Progenitor cell of endocrine pancreas (in vitro differentiated cells): ENCODE data around the gene COLEC12. TPM values are rescaled to one million over a fixed set of nuclear protein-coding genes. Genes with fewer than 3 reads are reported as not detected.

ENCODE experiments used
- DNase-seq: peaks from one replicate; pipeline ENCODE4 v3.0.0; 2021; ENCODE audit warnings: low spot score; ENCODE audit not compliant: unreplicated experiment
- H3K27ac Mint-ChIP-seq: 2 replicates; pipeline ENCODE4 v1.8.0; 2021; ENCODE audit warnings: mild to moderate bottlenecking, moderate library complexity, mixed read lengths
- H3K27me3 Mint-ChIP-seq: 2 replicates; pipeline ENCODE4 v1.8.0; 2021; ENCODE audit warnings: mixed read lengths
- H3K36me3 Mint-ChIP-seq: 2 replicates; pipeline ENCODE4 v1.8.0; 2022; ENCODE audit warnings: mixed read lengths; ENCODE audit not compliant: insufficient read depth
- H3K4me1 Mint-ChIP-seq: 2 replicates; pipeline ENCODE4 v1.8.0; 2021; ENCODE audit warnings: low read depth, mixed read lengths
- H3K4me3 Mint-ChIP-seq: 2 replicates; pipeline ENCODE4 v1.8.0; 2021; ENCODE audit warnings: low read depth, mild to moderate bottlenecking, moderate library complexity, mixed read lengths
- H3K9me3 Mint-ChIP-seq: 2 replicates; pipeline ENCODE4 v1.8.0; 2021; ENCODE audit warnings: low read depth, mixed read lengths
- CTCF ChIP-seq: fragments of 200-600 bp; sonication (generic); IDR thresholded peaks from one replicate; pipeline ENCODE4 v1.5.0; 2021; ENCODE audit warnings: antibody characterized with exemption, mild to moderate bottlenecking; ENCODE audit not compliant: unreplicated experiment
- total RNA-seq: library from RNA; stranded (reverse); gene quantifications from 2 replicates; pipeline ENCODE4 v1.2.1, GENCODE V29; 2021

The COLEC12 gene
- total RNA-seq, 1 donor from 2014 or later, result 0.55 TPM

- Mint-ChIP-seq H3K4me3 (no peak overlapping the region), H3K4me1 (peaks cover 2% of the 10 kb centered on the region), H3K36me3 (no peaks in the 10 kb centered on the region), H3K27me3 (no peaks in the 10 kb centered on the region), H3K27ac (no peak overlapping the region), H3K9me3 (no peaks in the 10 kb centered on the region)
- no peak for DNase-seq
- no peak for TF ChIP-seq CTCF
These were observed 104.8 kb downstream of the COLEC12 start for GRCh38 chr18:395456-396250.

- Mint-ChIP-seq H3K4me1 (peaks cover 2% of the 10 kb centered on the region), H3K27ac (no peak overlapping the region), H3K36me3 (no peaks in the 10 kb centered on the region), H3K4me3 (no peak overlapping the region), H3K9me3 (no peaks in the 10 kb centered on the region), H3K27me3 (no peaks in the 10 kb centered on the region)
- TF ChIP-seq CTCF, result no peak
- DNase-seq, result no peak
These were observed 105.5 kb downstream of the COLEC12 start for GRCh38 chr18:394987-395362.

- DNase-seq, result no peak
- H3K27ac Mint-ChIP-seq, result no peak overlapping the region
- H3K9me3 Mint-ChIP-seq, result no peaks in the 10 kb centered on the region
- no peak overlapping the region for H3K4me3 Mint-ChIP-seq
- H3K27me3 Mint-ChIP-seq, result no peaks in the 10 kb centered on the region
- no peak for TF ChIP-seq CTCF
- H3K36me3 Mint-ChIP-seq, result no peaks in the 10 kb centered on the region
- H3K4me1 Mint-ChIP-seq, result peaks cover 1% of the 10 kb centered on the region
These were observed 106.1 kb downstream of the COLEC12 start for GRCh38 chr18:394262-394986.

GRCh38 chr18:393574-393957, 106.9 kb downstream of the COLEC12 start:
- no peak for DNase-seq
- H3K27ac Mint-ChIP-seq, result no peak overlapping the region
- no peaks in the 10 kb centered on the region for H3K9me3 Mint-ChIP-seq
- H3K27me3 Mint-ChIP-seq, result no peaks in the 10 kb centered on the region
- no peak for TF ChIP-seq CTCF
- H3K4me3 Mint-ChIP-seq, result no peak overlapping the region
- no peaks in the 10 kb centered on the region for H3K36me3 Mint-ChIP-seq
- no peaks in the 10 kb centered on the region for H3K4me1 Mint-ChIP-seq

- Mint-ChIP-seq H3K4me3 (no peak overlapping the region), H3K27ac (no peak overlapping the region), H3K9me3 (no peaks in the 10 kb centered on the region), H3K36me3 (no peaks in the 10 kb centered on the region), H3K4me1 (no peaks in the 10 kb centered on the region), H3K27me3 (no peaks in the 10 kb centered on the region)
- no peak for DNase-seq
- TF ChIP-seq CTCF, result no peak
These were observed 107.5 kb downstream of the COLEC12 start for GRCh38 chr18:392928-393573.
